WERI-Rb-1 (cell line): Measurements from ENCODE around the gene AP5Z1.

Experiments
- DNase-seq: peaks from one replicate; pipeline ENCODE4 v3.0.0-alpha.2; 2020
- H3K27ac ChIP-seq: fragments of 250-450 bp; sonication (Bioruptor Pico); 2 replicates; pipeline ENCODE4 v1.5.1; 2020; ENCODE audit warnings: mild to moderate bottlenecking, moderate library complexity
- H3K27me3 ChIP-seq: fragments of 250-450 bp; sonication (Bioruptor Pico); 2 replicates; pipeline ENCODE4 v1.5.1; 2021; ENCODE audit warnings: mild to moderate bottlenecking, low read depth, moderate library complexity; ENCODE audit not compliant: insufficient read depth, severe bottlenecking
- H3K36me3 ChIP-seq: fragments of 250-450 bp; sonication (Bioruptor Pico); 2 replicates; pipeline ENCODE4 v1.5.1; 2020; ENCODE audit warnings: mild to moderate bottlenecking, moderate library complexity
- H3K4me3 ChIP-seq: 2 replicates; pipeline ENCODE4 v1.5.1; 2011; ENCODE audit warnings: low read depth, mild to moderate bottlenecking, control low read depth, low read length
- H3K9me3 ChIP-seq: fragments of 250-450 bp; sonication (Bioruptor Pico); 2 replicates; pipeline ENCODE4 v1.5.1; 2021; ENCODE audit warnings: mild to moderate bottlenecking, moderate library complexity; ENCODE audit not compliant: severe bottlenecking
- TF ChIP-seq, protein P1 (sequence below): IDR thresholded peaks from 2 replicates; pipeline ENCODE4 v1.5.1; 2011; ENCODE audit warnings: low read depth, mild to moderate bottlenecking, control low read depth, inconsistent platforms, low read length

The AP5Z1 gene

DNA sequence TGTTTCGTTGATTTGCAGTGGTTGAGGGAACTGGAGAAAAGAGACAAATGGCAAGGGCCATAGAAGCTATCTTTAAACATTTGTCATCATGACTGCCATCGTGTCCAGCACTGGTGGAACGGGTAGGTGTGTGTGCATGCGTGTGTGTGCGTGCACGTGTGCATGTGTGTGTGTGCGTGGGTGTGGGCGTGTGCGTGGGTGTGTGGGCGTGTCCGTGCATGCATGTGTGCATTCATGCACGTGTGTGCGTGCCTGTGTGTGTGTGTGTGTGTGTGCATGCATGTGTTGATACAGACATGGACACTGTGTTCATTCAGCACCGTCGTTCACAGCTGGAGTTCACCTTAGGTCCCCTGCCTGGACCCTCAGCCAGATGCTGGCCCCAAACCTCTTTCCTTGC is 38.1 kb upstream of the AP5Z1 start:
- no peak for DNase-seq
- Histone ChIP-seq H3K27ac (no peak overlapping the region), H3K36me3 (peaks cover 13% of the 10 kb centered on the region), H3K4me3 (no peak overlapping the region), H3K27me3 (no peaks in the 10 kb centered on the region), H3K9me3 (no peaks in the 10 kb centered on the region)
- TF ChIP-seq, protein P1, sequence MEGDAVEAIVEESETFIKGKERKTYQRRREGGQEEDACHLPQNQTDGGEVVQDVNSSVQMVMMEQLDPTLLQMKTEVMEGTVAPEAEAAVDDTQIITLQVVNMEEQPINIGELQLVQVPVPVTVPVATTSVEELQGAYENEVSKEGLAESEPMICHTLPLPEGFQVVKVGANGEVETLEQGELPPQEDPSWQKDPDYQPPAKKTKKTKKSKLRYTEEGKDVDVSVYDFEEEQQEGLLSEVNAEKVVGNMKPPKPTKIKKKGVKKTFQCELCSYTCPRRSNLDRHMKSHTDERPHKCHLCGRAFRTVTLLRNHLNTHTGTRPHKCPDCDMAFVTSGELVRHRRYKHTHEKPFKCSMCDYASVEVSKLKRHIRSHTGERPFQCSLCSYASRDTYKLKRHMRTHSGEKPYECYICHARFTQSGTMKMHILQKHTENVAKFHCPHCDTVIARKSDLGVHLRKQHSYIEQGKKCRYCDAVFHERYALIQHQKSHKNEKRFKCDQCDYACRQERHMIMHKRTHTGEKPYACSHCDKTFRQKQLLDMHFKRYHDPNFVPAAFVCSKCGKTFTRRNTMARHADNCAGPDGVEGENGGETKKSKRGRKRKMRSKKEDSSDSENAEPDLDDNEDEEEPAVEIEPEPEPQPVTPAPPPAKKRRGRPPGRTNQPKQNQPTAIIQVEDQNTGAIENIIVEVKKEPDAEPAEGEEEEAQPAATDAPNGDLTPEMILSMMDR: no peak

DNA sequence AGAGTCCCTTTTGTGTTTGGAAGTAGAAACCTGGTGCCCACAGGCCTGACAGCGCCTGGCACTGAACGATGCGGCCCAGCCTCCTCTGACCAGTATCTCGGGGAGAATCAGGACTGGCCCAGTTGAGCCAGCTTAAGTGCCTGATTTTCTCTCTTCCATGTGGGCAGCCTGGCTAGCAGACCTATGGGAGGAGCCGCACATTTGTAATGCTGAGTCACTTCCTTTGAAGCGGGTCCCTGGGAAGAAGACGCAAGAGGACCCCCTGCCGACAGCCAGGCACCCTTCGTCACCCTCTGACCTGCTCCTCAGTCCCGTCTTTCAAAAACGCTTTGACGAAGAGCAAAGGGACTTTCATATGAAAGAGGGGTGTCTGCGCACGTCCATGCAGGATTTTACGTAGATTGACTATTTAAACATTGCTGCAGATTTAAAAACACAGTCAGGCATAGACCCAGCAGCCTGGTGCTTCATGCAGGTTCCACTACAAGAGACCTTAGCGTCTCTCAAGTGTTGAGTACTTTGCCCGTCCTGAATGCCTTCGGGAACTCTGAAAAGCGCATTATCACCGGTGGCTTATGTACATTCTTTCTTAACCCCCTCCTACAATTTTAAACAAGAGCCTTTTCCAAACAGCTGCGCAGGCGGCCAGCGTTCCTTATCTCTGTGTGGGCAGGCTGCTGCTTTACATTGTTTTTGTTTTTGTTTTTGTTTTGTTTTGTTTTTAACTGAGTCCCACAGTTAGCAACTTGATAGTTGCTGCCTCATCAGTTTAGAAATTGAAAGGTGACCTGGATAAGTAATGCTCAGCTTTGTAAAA is 36.5 kb upstream of the AP5Z1 start:
- DNase-seq: no peak
- no peak overlapping the region for H3K4me3 ChIP-seq
- H3K27me3 ChIP-seq: no peaks in the 10 kb centered on the region
- H3K27ac ChIP-seq: peak overlapping the region; percentile 19
- TF ChIP-seq, protein P1: no peak
- peaks cover 17% of the 10 kb centered on the region for H3K36me3 ChIP-seq
- H3K9me3 ChIP-seq: no peaks in the 10 kb centered on the region

DNA sequence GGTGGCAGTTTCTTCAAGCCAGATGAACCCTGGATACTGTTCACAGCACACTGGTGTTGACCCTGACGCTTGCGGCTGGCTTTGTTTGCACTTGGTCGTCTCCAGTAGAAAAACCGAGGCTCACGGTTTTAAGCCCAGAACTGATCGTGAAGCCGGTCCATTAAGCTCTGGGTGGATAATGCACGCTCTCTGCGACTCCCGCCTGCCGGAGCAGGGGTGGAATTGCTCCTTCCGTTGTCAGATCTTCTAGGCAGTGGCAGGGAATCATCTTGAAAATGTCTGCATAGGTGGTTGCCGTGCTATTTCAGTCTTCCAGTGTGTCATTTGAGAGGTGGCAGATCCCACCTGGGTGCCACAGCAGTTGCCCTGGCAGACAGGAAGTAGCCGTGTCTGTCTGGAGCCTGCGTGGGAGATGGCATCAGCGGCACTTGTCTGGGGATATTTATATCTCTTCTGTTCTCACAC is 35.9 kb upstream of the AP5Z1 start:
- Histone ChIP-seq H3K27ac (peak overlapping the region; percentile 19; the same call in 1 of the 2 replicates), H3K9me3 (no peaks in the 10 kb centered on the region), H3K4me3 (no peak overlapping the region), H3K27me3 (no peaks in the 10 kb centered on the region), H3K36me3 (peaks cover 20% of the 10 kb centered on the region)
- TF ChIP-seq, protein P1: no peak
- DNase-seq: peak; percentile 28

DNA sequence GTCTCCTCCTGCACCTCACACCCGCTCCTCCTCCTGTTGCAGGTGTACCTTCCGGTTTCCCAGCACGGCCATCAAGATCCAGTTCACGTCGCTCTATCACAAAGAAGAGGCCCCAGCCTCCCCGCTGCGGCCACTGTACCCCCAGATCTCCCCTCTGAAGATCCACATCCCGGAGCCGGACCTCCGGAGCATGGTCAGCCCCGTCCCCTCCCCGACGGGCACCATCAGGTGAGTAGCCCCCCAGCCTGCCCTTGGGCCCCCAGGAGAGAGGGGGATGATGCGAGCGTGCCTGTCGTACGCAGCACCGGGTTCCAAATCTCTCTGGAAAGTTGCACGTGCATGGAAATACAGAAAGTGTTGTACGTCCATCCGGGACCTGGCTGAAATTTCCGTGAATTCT is 34.6 kb upstream of the AP5Z1 start:
- TF ChIP-seq, protein P1: no peak
- no peak for DNase-seq
- Histone ChIP-seq H3K27ac (no peak overlapping the region), H3K36me3 (peaks cover 22% of the 10 kb centered on the region), H3K27me3 (no peaks in the 10 kb centered on the region), H3K9me3 (no peaks in the 10 kb centered on the region), H3K4me3 (no peak overlapping the region)

DNA sequence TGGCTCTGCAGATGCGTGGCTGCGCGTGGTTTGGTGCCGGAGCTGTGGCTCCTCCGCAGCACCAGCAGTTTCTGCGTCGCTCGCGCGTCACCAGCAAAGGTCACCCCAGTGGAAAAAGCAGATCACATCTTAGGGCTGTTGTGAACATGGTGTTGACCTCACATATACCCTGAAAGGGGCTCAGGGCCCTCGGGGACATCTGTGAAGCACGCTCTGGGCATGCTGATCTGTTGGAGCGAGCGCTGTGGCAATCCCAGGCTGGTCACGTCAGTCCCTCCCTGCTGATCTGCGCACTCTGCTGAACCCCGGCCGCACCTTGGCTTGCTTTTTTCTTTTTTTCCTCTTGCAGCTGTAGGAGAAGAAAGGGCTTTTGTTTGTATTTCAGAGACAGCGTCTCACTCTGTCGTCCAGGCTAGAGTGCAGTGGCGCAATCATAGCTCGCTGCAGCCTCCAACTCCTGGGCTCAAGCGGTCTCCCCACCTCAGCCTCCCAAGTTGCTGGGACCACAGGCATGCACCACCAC is 33.3 kb upstream of the AP5Z1 start:
- no peaks in the 10 kb centered on the region for H3K9me3 ChIP-seq
- no peak overlapping the region for H3K27ac ChIP-seq
- peaks cover 29% of the 10 kb centered on the region for H3K36me3 ChIP-seq
- DNase-seq: peak; percentile 26
- TF ChIP-seq, protein P1: no peak
- no peaks in the 10 kb centered on the region for H3K27me3 ChIP-seq
- no peak overlapping the region for H3K4me3 ChIP-seq

DNA sequence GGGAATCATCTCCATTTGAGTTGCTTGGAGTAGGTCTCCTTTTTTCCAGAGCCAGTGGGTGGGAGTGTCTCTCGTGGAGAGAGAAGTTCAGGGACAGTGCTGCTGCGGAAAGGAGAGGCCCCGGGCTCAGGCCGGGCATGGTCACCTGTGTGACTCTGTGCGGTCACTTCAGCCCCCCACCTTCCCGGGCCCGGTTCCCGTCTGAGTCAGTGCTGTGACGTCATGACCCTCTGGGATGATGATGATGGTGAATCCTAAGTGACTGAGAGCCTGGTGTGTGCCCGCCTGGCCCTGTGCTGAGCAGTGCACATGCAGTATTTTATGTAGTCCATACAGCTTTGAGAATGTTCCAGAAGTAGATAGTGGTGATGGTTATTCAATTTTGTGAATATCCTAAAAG is 32.6 kb upstream of the AP5Z1 start:
- Histone ChIP-seq H3K27me3 (no peaks in the 10 kb centered on the region), H3K9me3 (no peaks in the 10 kb centered on the region), H3K4me3 (no peak overlapping the region), H3K36me3 (peaks cover 34% of the 10 kb centered on the region), H3K27ac (peak overlapping the region; percentile 75)
- TF ChIP-seq, protein P1: no peak
- no peak for DNase-seq
